Anterior cingulate cortex (tissue), 58 donors: ENCODE results near the gene RAB11FIP3.
"Not testable (repeated sequence)": the region's sequence is repeated elsewhere in the genome, so short reads cannot be mapped to it uniquely, and the experiment has no call there.

Experiments
- DNase-seq, 58 donors: peaks; one replicate each; lab custom pipeline; 2025; lab: John Stamatoyannopoulos, UW

RAB11FIP3 gene

GRCh38 chr16:456891-457483 lies 31.5 kb downstream of the RAB11FIP3 start:
- DNase-seq: peak in 13 of 58 donors; percentile 9 to 42 (median 22)

GRCh38 chr16:457732-458400 lies 32.4 kb downstream of the RAB11FIP3 start:
- DNase-seq: peak in 35 of 58 donors; percentile 5 to 71 (median 39)

- DNase-seq: no peak
These were observed 34.3 kb downstream of the RAB11FIP3 start for GRCh38 chr16:459761-460160.

GRCh38 chr16:460787-461186 lies 35.3 kb downstream of the RAB11FIP3 start:
- DNase-seq: no peak

- DNase-seq: no peak
These were observed 37.6 kb downstream of the RAB11FIP3 start for GRCh38 chr16:463071-463470.

GRCh38 chr16:466651-467050 lies 41.2 kb downstream of the RAB11FIP3 start:
- DNase-seq: peak in 7 of 58 donors; percentile 14 to 58 (median 23)

GRCh38 chr16:467249-467871 lies 41.9 kb downstream of the RAB11FIP3 start:
- peak in 1 of 58 donors; percentile 17 for DNase-seq

- peak in 27 of 58 donors; percentile 4 to 62 (median 34) for DNase-seq
These were observed 42.8 kb downstream of the RAB11FIP3 start for GRCh38 chr16:468068-468821.

GRCh38 chr16:469459-469858 lies 44.0 kb downstream of the RAB11FIP3 start:
- DNase-seq: not testable (repeated sequence)

- no peak for DNase-seq
These were observed 45.0 kb downstream of the RAB11FIP3 start for GRCh38 chr16:470418-470817.

GRCh38 chr16:471353-472198 lies 46.1 kb downstream of the RAB11FIP3 start:
- peak; percentile 38 to 98 (median 89) for DNase-seq

- no peak for DNase-seq
These were observed 46.7 kb downstream of the RAB11FIP3 start for GRCh38 chr16:472199-472504.

GRCh38 chr16:473046-474043 lies 47.9 kb downstream of the RAB11FIP3 start:
- peak in 26 of 58 donors; percentile 10 to 68 (median 38) for DNase-seq

- peak in 12 of 58 donors; percentile 12 to 54 (median 27) for DNase-seq
These were observed 49.1 kb downstream of the RAB11FIP3 start for GRCh38 chr16:474420-475122.

GRCh38 chr16:476039-476438 lies 50.6 kb downstream of the RAB11FIP3 start:
- DNase-seq: no peak

- peak in 2 of 58 donors; percentile 5 to 45 for DNase-seq
These were observed 52.1 kb downstream of the RAB11FIP3 start for GRCh38 chr16:477301-478157.

- not testable (repeated sequence) for DNase-seq
These were observed 52.8 kb downstream of the RAB11FIP3 start for GRCh38 chr16:478287-478686.
